T-cell (primary cell): ENCODE results near the gene FPGT. TPM values are rescaled to one million over a fixed set of nuclear protein-coding genes. Genes with fewer than 3 reads are reported as not detected.

Source experiments
- ATAC-seq, 4 experiments: fragments of 200-7000 bp in 3 of 4; fragments of 150-1000 bp in 1 of 4; cut with Tn5 transposase; replicated peaks in 1 of 4; 1 replicate in 3 of 4; 2 replicates in 1 of 4; pipeline ENCODE4 v1.10.0; 2021; ENCODE audit warnings: moderate library complexity in 3 of 4, mild to moderate bottlenecking in 2 of 4, moderate number of reproducible peaks in 1 of 4
- CTCF ChIA-PET, 2 donors: fragments of 300-600 bp; sonication (Branson Sonifier 250); formaldehyde crosslinking; loops; one replicate each; lab custom pipeline; 2022; ENCODE audit warnings: antibody characterized with exemption in 2 of 2; lab: Charles Lee
- POLR2A ChIA-PET, 2 donors: fragments of 300-600 bp; sonication (Branson Sonifier 250); formaldehyde crosslinking; loops; one replicate each; lab custom pipeline; 2022; ENCODE audit warnings: antibody characterized with exemption in 2 of 2; lab: Charles Lee
- DNase-seq, 35 experiments: peaks; one replicate each; pipeline versions ENCODE4 v3.0.0 to v3.0.0-alpha.2; 2013 to 2023
- H3K27ac ChIP-seq: one replicate; pipeline ENCODE4 v1.5.1; 2013; ENCODE audit warnings: low read length
- H3K27me3 ChIP-seq, 2 experiments: replicated peaks in 1 of 2; 1 replicate in 1 of 2; 2 replicates in 1 of 2; pipeline versions ENCODE4 v1.6.1 to v1.7.0; 2013; ENCODE audit warnings: low read length in 1 of 2, mixed read lengths in 1 of 2; ENCODE audit not compliant: control insufficient read depth in 2 of 2, insufficient read depth in 2 of 2; ENCODE audit errors: extremely low read depth in 1 of 2
- H3K36me3 ChIP-seq, 2 donors: 1 replicate in 1 of 2; 2 replicates in 1 of 2; pipeline versions ENCODE4 v1.6.1 to v1.7.0; 2013; ENCODE audit warnings: low read length in 1 of 2; ENCODE audit not compliant: control insufficient read depth in 2 of 2, insufficient read depth in 1 of 2; ENCODE audit errors: extremely low read depth in 1 of 2
- H3K4me1 ChIP-seq, 2 experiments: 1 replicate in 1 of 2; 2 replicates in 1 of 2; pipeline versions ENCODE4 v1.6.1 to v1.7.0; 2013; ENCODE audit warnings: low read length in 2 of 2, mixed read lengths in 1 of 2; ENCODE audit not compliant: insufficient read depth in 2 of 2, control insufficient read depth in 1 of 2; ENCODE audit errors: extremely low read depth in 1 of 2
- H3K4me3 ChIP-seq, 2 donors: 1 replicate in 1 of 2; 2 replicates in 1 of 2; pipeline versions ENCODE4 v1.5.1 to v1.7.0; 2013; ENCODE audit warnings: mild to moderate bottlenecking in 2 of 2, low read length in 1 of 2, moderate library complexity in 1 of 2; ENCODE audit not compliant: control insufficient read depth in 1 of 2; ENCODE audit errors: extremely low read depth in 1 of 2
- H3K9me3 ChIP-seq: 2 replicates; pipeline ENCODE4 v1.7.0; 2013
- H3K27ac Mint-ChIP-seq, 2 donors: one replicate each; pipeline ENCODE4 v1.8.0; 2020 to 2021; ENCODE audit warnings: mild to moderate bottlenecking in 2 of 2, mixed read lengths in 2 of 2
- H3K27me3 Mint-ChIP-seq, 2 donors: one replicate each; pipeline ENCODE4 v1.8.0; 2021 to 2022; ENCODE audit warnings: mixed read lengths in 2 of 2
- H3K36me3 Mint-ChIP-seq: one replicate; pipeline ENCODE4 v1.8.0; 2021; ENCODE audit warnings: mixed read lengths
- H3K4me1 Mint-ChIP-seq, 3 donors: one replicate each; pipeline ENCODE4 v1.8.0; 2020 to 2022; ENCODE audit warnings: mixed read lengths in 3 of 3, mild to moderate bottlenecking in 1 of 3
- H3K4me3 Mint-ChIP-seq, 3 donors: one replicate each; pipeline ENCODE4 v1.8.0; 2020 to 2022; ENCODE audit warnings: mild to moderate bottlenecking in 3 of 3, mixed read lengths in 3 of 3, moderate library complexity in 3 of 3
- H3K9me3 Mint-ChIP-seq, 3 donors: one replicate each; pipeline ENCODE4 v1.8.0; 2020 to 2022; ENCODE audit warnings: mixed read lengths in 3 of 3
- WGBS: methylation state at CpG from one replicate; pipeline ENCODE4 v1.1.5; 2013; ENCODE audit warnings: missing lambda C conversion rate; ENCODE audit not compliant: insufficient coverage; 5-methylcytosine and 5-hydroxymethylcytosine counted together
- total RNA-seq, 35 experiments: library from RNA in 6 of 35; stranded (reverse) in 6 of 35; fragments of 120-200 nt in 1 of 35; gene quantifications; one replicate each; pipeline versions ENCODE4 v1.2.1 to v1.2.4 and lab custom pipeline; 2013 to 2026

Gene FPGT
- total RNA-seq, 5 donors from 2014 or later (not counting 1 experiment from before 2014, with no cell fraction given), result 4.4 to 13.3 (median 9.1) TPM

DNA sequence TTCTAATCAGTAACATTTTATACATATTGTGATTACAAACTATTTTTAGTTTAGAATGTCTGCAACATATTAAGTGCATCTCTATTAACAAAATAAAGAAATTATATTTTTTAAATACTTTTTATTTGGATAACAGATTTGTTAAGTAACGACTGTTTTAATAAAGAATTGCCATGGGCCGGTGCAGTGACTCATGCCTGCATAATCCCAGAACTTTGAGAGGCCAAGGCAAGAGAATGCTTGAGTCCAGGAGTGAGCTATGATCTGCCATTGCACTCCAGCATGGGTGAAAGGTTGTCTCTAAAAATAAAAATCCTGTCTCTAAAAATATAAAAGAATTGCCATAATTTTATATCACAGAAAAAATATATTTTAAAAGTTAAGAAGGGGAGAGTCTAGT, 4.1 kb upstream of the FPGT start:
- H3K4me1 Mint-ChIP-seq, result peaks cover 16 to 20% (median 17%) of the 10 kb centered on the region in 3 donors

DNA sequence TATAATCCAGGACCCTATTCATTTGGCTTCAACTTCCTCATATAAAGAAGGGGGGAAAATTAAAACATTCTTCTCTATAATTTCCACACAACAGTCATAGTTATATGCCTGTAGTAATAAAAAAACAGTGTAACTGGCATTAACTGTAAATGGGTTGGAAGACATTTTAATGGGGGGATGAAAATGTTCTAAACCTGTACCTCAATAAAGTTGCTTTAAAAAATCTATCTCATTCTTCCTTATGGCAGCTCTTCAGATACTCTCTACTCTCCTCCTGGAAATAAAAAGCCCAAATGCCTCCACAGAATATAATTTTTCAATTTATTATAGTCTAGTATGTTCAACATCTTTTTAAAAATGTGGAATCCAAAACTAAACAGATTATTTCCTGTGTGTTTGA, 2.7 kb upstream of the FPGT start:
- Histone ChIP-seq H3K4me3 (no peak overlapping the region), H3K27ac (no peak overlapping the region), H3K36me3 (no peaks in the 10 kb centered on the region), H3K4me1 (peaks cover 4 to 8% of the 10 kb centered on the region in 2 experiments), H3K27me3 (no peaks in the 10 kb centered on the region), H3K9me3 (no peaks in the 10 kb centered on the region)
- Mint-ChIP-seq H3K36me3 (peaks cover 3% of the 10 kb centered on the region), H3K27ac (peak overlapping the region in 1 of 2 donors; percentile 36), H3K9me3 (no peaks in the 10 kb centered on the region), H3K4me3 (no peak overlapping the region), H3K27me3 (no peaks in the 10 kb centered on the region), H3K4me1 (peaks cover 22 to 30% (median 30%) of the 10 kb centered on the region in 3 donors)
- ATAC-seq, result no peak
- POLR2A ChIA-PET, result no interaction called here
- DNase-seq, result no peak
- CTCF ChIA-PET, result no interaction called here

More for the DNA sequence above, 4.1 kb upstream of the FPGT start:
- ChIA-PET CTCF (no interaction called here), POLR2A (no interaction called here)
- no peaks in the 10 kb centered on the region for H3K27me3 Mint-ChIP-seq
- no CpG with 5 or more reads among the region's 2 CpGs for WGBS
- no peaks in the 10 kb centered on the region for H3K27me3 ChIP-seq
- no peaks in the 10 kb centered on the region for H3K9me3 Mint-ChIP-seq
- no peak for DNase-seq
- no peaks in the 10 kb centered on the region for H3K9me3 ChIP-seq
- H3K4me3 Mint-ChIP-seq, result no peak overlapping the region
- H3K36me3 ChIP-seq, result no peaks in the 10 kb centered on the region
- no peak overlapping the region for H3K4me3 ChIP-seq
- peaks cover 3 to 4% of the 10 kb centered on the region in 2 experiments for H3K4me1 ChIP-seq
- no peak for ATAC-seq
- H3K27ac ChIP-seq, result no peak overlapping the region
- no peak overlapping the region for H3K27ac Mint-ChIP-seq
- peaks cover 4% of the 10 kb centered on the region for H3K36me3 Mint-ChIP-seq

DNA sequence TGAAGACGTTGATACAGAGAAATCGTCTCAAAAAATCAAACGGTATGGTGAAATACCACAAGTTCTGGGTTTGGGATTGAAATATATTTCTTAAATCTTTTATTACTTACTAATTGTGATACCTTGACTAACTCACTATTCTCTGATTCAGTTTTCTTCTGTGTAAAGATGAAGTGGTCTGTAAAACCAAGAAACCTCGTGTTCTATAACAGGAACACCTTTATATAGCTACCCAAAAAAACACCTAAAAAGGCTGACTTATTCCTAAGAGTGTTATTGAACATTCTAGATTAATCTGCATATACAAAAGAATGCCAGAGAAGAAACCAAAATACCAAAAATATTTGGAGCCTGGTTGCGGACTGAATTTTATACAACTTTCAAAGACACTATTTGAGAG, 787 bp upstream of the FPGT start:
- peaks cover 22 to 34% (median 34%) of the 10 kb centered on the region in 3 donors for H3K4me1 Mint-ChIP-seq
- H3K27me3 ChIP-seq, result no peaks in the 10 kb centered on the region
- H3K4me3 ChIP-seq, result peak overlapping the region; percentile 75 to 81
- CTCF ChIA-PET, result interaction anchor here in 1 of 2 donors (1.7 kb wide), 1 partner anchor 536 kb away, joined by 5 read pairs; the partner anchor contains the start of gene TYW3
- POLR2A ChIA-PET, result no interaction called here
- WGBS, result no CpG with 5 or more reads among the region's 5 CpGs
- DNase-seq, result no peak
- no peak for ATAC-seq
- peaks cover 4 to 8% of the 10 kb centered on the region in 2 experiments for H3K4me1 ChIP-seq
- H3K27ac ChIP-seq, result peak overlapping the region; percentile 80
- peak overlapping the region; percentile 88 to 96 for H3K27ac Mint-ChIP-seq
- H3K36me3 Mint-ChIP-seq, result peaks cover 13% of the 10 kb centered on the region
- peak overlapping the region; percentile 87 to 89 (median 88) for H3K4me3 Mint-ChIP-seq
- no peaks in the 10 kb centered on the region for H3K36me3 ChIP-seq
- H3K9me3 Mint-ChIP-seq, result no peaks in the 10 kb centered on the region
- no peaks in the 10 kb centered on the region for H3K9me3 ChIP-seq
- H3K27me3 Mint-ChIP-seq, result no peaks in the 10 kb centered on the region

DNA sequence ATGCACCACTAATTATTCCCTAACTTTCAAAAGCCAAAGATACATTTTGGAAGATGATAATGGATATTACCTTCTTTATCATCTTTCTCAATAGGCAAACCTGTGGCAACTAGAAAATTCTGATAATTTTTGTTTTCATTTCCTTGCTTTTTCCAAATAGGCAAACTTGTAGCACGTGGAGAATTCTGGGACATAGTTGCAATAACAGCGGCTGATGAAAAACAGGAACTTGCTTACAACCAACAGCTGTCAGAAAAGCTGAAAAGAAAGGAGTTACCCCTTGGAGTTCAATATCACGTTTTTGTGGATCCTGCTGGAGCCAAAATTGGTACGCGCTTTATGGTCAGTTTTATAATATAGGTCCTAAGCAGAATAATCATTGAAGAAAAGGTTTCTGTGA, 1.5 kb downstream of the FPGT start:
- ATAC-seq, result no peak
- Mint-ChIP-seq H3K9me3 (no peaks in the 10 kb centered on the region), H3K27ac (no peak overlapping the region), H3K36me3 (peaks cover 15% of the 10 kb centered on the region), H3K4me1 (peaks cover 22 to 34% (median 34%) of the 10 kb centered on the region in 3 donors), H3K27me3 (no peaks in the 10 kb centered on the region), H3K4me3 (peak overlapping the region; percentile 87 to 89 (median 88))
- Histone ChIP-seq H3K4me3 (no peak overlapping the region), H3K27me3 (no peaks in the 10 kb centered on the region), H3K27ac (no peak overlapping the region), H3K36me3 (peaks cover 0 to 3% of the 10 kb centered on the region in 2 donors), H3K4me1 (peaks cover 4 to 8% of the 10 kb centered on the region in 2 experiments), H3K9me3 (no peaks in the 10 kb centered on the region)
- 75% methylated on average over 2 of the region's 5 CpGs for WGBS
- ChIA-PET CTCF (no interaction called here), POLR2A (no interaction called here)
- no peak for DNase-seq

DNA sequence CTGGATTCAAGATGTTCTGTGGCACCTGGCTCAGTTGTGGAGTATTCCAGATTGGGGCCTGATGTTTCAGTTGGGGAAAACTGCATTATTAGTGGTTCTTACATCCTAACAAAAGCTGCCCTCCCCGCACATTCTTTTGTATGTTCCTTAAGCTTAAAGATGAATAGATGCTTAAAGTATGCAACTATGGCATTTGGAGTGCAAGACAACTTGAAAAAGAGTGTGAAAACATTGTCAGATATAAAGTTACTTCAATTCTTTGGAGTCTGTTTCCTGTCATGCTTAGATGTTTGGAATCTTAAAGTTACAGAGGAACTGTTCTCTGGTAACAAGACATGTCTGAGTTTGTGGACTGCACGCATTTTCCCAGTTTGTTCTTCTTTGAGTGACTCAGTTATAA, 7.2 kb downstream of the FPGT start:
- no CpG with 5 or more reads among the region's 2 CpGs for WGBS

DNA sequence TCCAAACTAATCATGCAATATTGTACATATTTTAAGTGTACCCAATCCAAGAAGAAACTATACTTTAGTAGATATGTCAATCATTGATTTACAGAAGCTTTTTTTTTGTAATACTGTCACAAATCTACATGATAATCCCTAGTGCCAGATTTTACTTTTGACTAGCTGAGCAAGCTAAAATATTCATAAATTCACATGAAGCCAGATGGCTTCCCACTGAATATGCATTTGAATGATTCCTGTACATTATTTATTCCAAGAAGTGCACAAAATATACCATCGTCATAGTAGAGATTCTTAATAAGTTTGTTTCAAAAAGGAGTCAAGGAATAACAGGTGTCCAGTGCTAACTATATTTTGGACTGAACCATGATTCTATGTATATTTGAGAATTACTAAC, 17.2 kb downstream of the FPGT start:
- no peaks in the 10 kb centered on the region for H3K27me3 ChIP-seq
- no peaks in the 10 kb centered on the region for H3K9me3 ChIP-seq
- no peak for DNase-seq
- no peak overlapping the region for H3K27ac Mint-ChIP-seq
- peaks cover 8% of the 10 kb centered on the region for H3K36me3 Mint-ChIP-seq
- H3K27ac ChIP-seq, result no peak overlapping the region
- no peak overlapping the region for H3K4me3 Mint-ChIP-seq
- no peaks in the 10 kb centered on the region for H3K27me3 Mint-ChIP-seq
- no peak overlapping the region for H3K4me3 ChIP-seq
- ChIA-PET POLR2A (no interaction called here), CTCF (no interaction called here)
- ATAC-seq, result no peak
- no peaks in the 10 kb centered on the region for H3K4me1 ChIP-seq
- peaks cover 0 to 4% (median 0%) of the 10 kb centered on the region in 3 donors for H3K9me3 Mint-ChIP-seq
- no CpG with 5 or more reads among the region's 1 CpG for WGBS
- no peaks in the 10 kb centered on the region for H3K36me3 ChIP-seq
- no peaks in the 10 kb centered on the region for H3K4me1 Mint-ChIP-seq

More for the DNA sequence above, 7.2 kb downstream of the FPGT start:
- H3K4me3 Mint-ChIP-seq, result no peak overlapping the region
- no peaks in the 10 kb centered on the region for H3K4me1 ChIP-seq
- CTCF ChIA-PET, result no interaction called here
- peaks cover 0 to under 1% (median 0%) of the 10 kb centered on the region in 3 donors for H3K9me3 Mint-ChIP-seq
- H3K4me3 ChIP-seq, result no peak overlapping the region
- H3K27ac ChIP-seq, result no peak overlapping the region
- H3K9me3 ChIP-seq, result no peaks in the 10 kb centered on the region
- no peak for DNase-seq
- no peaks in the 10 kb centered on the region for H3K27me3 ChIP-seq
- no peaks in the 10 kb centered on the region for H3K27me3 Mint-ChIP-seq
- H3K36me3 Mint-ChIP-seq, result peaks cover 45% of the 10 kb centered on the region
- peaks cover 0 to 7% (median 4%) of the 10 kb centered on the region in 3 donors for H3K4me1 Mint-ChIP-seq
- H3K27ac Mint-ChIP-seq, result no peak overlapping the region
- ATAC-seq, result no peak
- H3K36me3 ChIP-seq, result peaks cover 0 to 5% of the 10 kb centered on the region in 2 donors
- POLR2A ChIA-PET, result interaction anchor here in 1 of 2 donors (0.5 to 0.6 kb wide), 2 partner anchors 550 to 893 kb away, joined by 3 read pairs; no protein-coding TSS in a partner anchor
